ENCODE measurements around the gene BCL3. TPM values are rescaled to one million over a fixed set of nuclear protein-coding genes. Genes with fewer than 3 reads are reported as not detected.

Gene BCL3
- polyA plus RNA-seq, 1 of the 3 experiments (the other 2 are of a cell fraction): 19.2 TPM

GRCh38 chr19:44762038-44762437 is 13.5 kb downstream of the BCL3 start (continued):
- TF ChIP-seq SMC3 (IDR thresholded peaks at IDR 0.05; ENCODE audit: low read depth, low read length) (no peak), GABPA (IDR thresholded peaks at IDR 0.05; ENCODE audit: low read depth) (no peak), MXI1 (IDR thresholded peaks at IDR 0.05; ENCODE audit: low read depth, low read length) (no peak), TAF1 (IDR thresholded peaks at IDR 0.05; ENCODE audit: borderline replicate concordance, low read depth, low read length) (no peak), TCF12 (IDR thresholded peaks at IDR 0.05) (no peak), RFX5 (IDR thresholded peaks at IDR 0.05; ENCODE audit: low read length) (no peak), GATA2 (CRISPR knock-in tag; IDR thresholded peaks at IDR 0.05) (no peak), USF2 (IDR thresholded peaks at IDR 0.05; ENCODE audit: borderline replicate concordance, low read depth, low read length) (no peak), NRF1 (IDR thresholded peaks at IDR 0.05; ENCODE audit: low read depth, low read length) (no peak)

GRCh38 chr19:44765033-44765948 is 16.8 kb downstream of the BCL3 start:
- Histone ChIP-seq H3K27ac (ENCODE audit: low read depth in 2 of 2, low read length in 1 of 2) (no peak overlapping the region), H3F3A (replicated peaks; ENCODE audit: insufficient read depth) (peaks cover 16% of the 10 kb centered on the region), H3K9me2 (no peaks in the 10 kb centered on the region), H3K9ac (no peak overlapping the region), H2AFZ (ENCODE audit: low read depth) (no peak overlapping the region), H3K36me3 (replicated peaks in 1 of 2; ENCODE audit: control insufficient read depth in 1 of 2, insufficient read depth in 2 of 2, low read length in 1 of 2) (no peaks in the 10 kb centered on the region), H3K27me3 (ENCODE audit: insufficient read depth) (no peaks in the 10 kb centered on the region), H3K79me2 (ENCODE audit: insufficient read depth) (no peaks in the 10 kb centered on the region), H3K4me1 (ENCODE audit: control insufficient read depth in 1 of 2, insufficient read depth in 2 of 2, low read depth in 1 of 2, low read length in 1 of 2) (no peaks in the 10 kb centered on the region), H3K4me2 (no peak overlapping the region), H4K20me1 (ENCODE audit: insufficient read depth) (no peaks in the 10 kb centered on the region), H3K9me3 (no peaks in the 10 kb centered on the region), H3K4me3 (ENCODE audit: low read depth in 2 of 2, low read length in 1 of 2) (no peak overlapping the region)
- POLR2A ChIA-PET: interaction anchor here (0.6 kb wide), 1 partner anchor 39 kb away, joined by 4 read pairs; no protein-coding TSS in a partner anchor
- TF ChIP-seq GABPA (IDR thresholded peaks at IDR 0.05; ENCODE audit: low read depth) (no peak), NRF1 (IDR thresholded peaks at IDR 0.05; ENCODE audit: low read depth, low read length) (no peak), SMC3 (IDR thresholded peaks at IDR 0.05; ENCODE audit: low read depth, low read length) (no peak), JUND (IDR thresholded peaks at IDR 0.05) (no peak), ELF1 (IDR thresholded peaks at IDR 0.05) (no peak), USF1 (IDR thresholded peaks at IDR 0.05; ENCODE audit: borderline replicate concordance, low read depth) (no peak), RCOR1 (IDR thresholded peaks at IDR 0.05; ENCODE audit: low read length) (no peak), EZH2phosphoT487 (IDR thresholded peaks at IDR 0.05; ENCODE audit: borderline replicate concordance, low read depth) (no peak), MAX (IDR thresholded peaks at IDR 0.05; ENCODE audit: low read depth) (no peak), PBX3 (IDR thresholded peaks at IDR 0.05) (no peak), SIN3A (IDR thresholded peaks at IDR 0.05; ENCODE audit: borderline replicate concordance, low read depth, low read length) (no peak), MXI1 (IDR thresholded peaks at IDR 0.05; ENCODE audit: low read depth, low read length) (no peak), RFX5 (IDR thresholded peaks at IDR 0.05; ENCODE audit: low read length) (no peak), MEF2A (IDR thresholded peaks at IDR 0.05; ENCODE audit: borderline replicate concordance, low read depth) (no peak), CHD2 (IDR thresholded peaks at IDR 0.05; ENCODE audit: low read length, partially characterized antibody) (no peak), FOXJ3 (CRISPR knock-in tag; IDR thresholded peaks at IDR 0.05) (no peak), FOSL2 (IDR thresholded peaks at IDR 0.05; ENCODE audit: borderline replicate concordance, low read depth) (no peak)
- no peak for DNase-seq
- WGBS (ENCODE audit: low lambda C conversion rate): 65% methylated on average over 22 of the region's 22 CpGs
- CTCF ChIA-PET: interaction anchor here (1.3 to 17.6 kb wide), 4 partner anchors 18 to 194 kb away, joined by 3 to 598 read pairs (median 8); no protein-coding TSS in a partner anchor

All from SK-N-SH (cell line).